IMR-90 (cell line): ENCODE data around the gene STAM.

Experiments
- CEBPB ChIP-seq: IDR thresholded peaks from 2 replicates; pipeline ENCODE4 v1.6.1; 2012; ENCODE audit warnings: low read depth, low read length, improper control_type of control experiment
- FOS ChIP-seq: fragments of 150-350 bp; IDR thresholded peaks from 2 replicates; pipeline ENCODE4 v1.6.1; 2016; ENCODE audit warnings: low read depth, low read length
- MXI1 ChIP-seq: IDR thresholded peaks from 2 replicates; pipeline ENCODE4 v1.6.1; 2012; ENCODE audit warnings: low read depth, mild to moderate bottlenecking, low read length, moderate library complexity, borderline replicate concordance
- NFE2L2 ChIP-seq: fragments of 150-350 bp; IDR thresholded peaks from 2 replicates; pipeline ENCODE4 v1.6.1; 2016; ENCODE audit warnings: low read depth, mild to moderate bottlenecking, low read length
- POLR2A ChIP-seq: IDR thresholded peaks from 2 replicates; pipeline ENCODE4 v1.6.1; 2012; ENCODE audit warnings: mild to moderate bottlenecking, low read depth, low read length
- RAD21 ChIP-seq: IDR thresholded peaks from 2 replicates; pipeline ENCODE4 v1.6.1; 2012; ENCODE audit warnings: low read length, improper control_type of control experiment
- RCOR1 ChIP-seq: IDR thresholded peaks from 2 replicates; pipeline ENCODE4 v1.6.1; 2012; ENCODE audit warnings: mild to moderate bottlenecking, low read length, improper control_type of control experiment; ENCODE audit not compliant: insufficient replicate concordance
- RFX5 ChIP-seq: IDR thresholded peaks from 2 replicates; pipeline ENCODE4 v1.8.0; 2012; ENCODE audit warnings: low read depth, mild to moderate bottlenecking, low read length, moderate library complexity
- SMC3 ChIP-seq: fragments of 150-350 bp; IDR thresholded peaks from 2 replicates; pipeline ENCODE4 v1.6.1; 2016; ENCODE audit warnings: low read depth, mild to moderate bottlenecking, antibody characterized with exemption, low read length, moderate library complexity
- TF ChIP-seq, protein P1 (sequence below): conservative IDR thresholded peaks from 2 replicates; pipeline ENCODE4 v1.5.1; 2012; ENCODE audit warnings: mild to moderate bottlenecking, low read depth, low read length, improper control_type of control experiment
- TF ChIP-seq, protein P2 (sequence below): fragments of 150-350 bp; IDR thresholded peaks from 2 replicates; pipeline ENCODE4 v1.6.1; 2017; ENCODE audit warnings: mild to moderate bottlenecking, antibody characterized with exemption, low read length, low read depth

DNA sequence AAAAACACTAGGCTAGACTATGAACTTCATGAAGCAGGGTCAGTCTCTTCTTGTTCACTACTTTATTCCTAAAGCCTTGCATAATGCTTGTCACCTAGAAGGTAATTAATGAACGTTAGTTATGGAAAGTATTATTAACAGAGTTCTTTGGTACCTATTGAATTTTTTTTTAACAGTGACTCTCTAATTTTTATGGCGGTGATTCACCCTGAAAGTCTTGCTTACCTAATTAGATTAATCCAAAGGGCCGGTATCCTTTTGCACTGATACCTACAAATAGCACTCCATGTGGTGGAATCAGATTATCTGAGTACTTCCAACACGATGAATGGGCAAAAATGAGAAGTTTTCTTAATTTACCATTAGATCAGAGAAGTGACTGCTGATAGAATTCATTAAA lies 31.7 kb downstream of the STAM start:
- TF ChIP-seq RAD21 = no peak
- TF ChIP-seq POLR2A = no peak
- TF ChIP-seq, protein P1, sequence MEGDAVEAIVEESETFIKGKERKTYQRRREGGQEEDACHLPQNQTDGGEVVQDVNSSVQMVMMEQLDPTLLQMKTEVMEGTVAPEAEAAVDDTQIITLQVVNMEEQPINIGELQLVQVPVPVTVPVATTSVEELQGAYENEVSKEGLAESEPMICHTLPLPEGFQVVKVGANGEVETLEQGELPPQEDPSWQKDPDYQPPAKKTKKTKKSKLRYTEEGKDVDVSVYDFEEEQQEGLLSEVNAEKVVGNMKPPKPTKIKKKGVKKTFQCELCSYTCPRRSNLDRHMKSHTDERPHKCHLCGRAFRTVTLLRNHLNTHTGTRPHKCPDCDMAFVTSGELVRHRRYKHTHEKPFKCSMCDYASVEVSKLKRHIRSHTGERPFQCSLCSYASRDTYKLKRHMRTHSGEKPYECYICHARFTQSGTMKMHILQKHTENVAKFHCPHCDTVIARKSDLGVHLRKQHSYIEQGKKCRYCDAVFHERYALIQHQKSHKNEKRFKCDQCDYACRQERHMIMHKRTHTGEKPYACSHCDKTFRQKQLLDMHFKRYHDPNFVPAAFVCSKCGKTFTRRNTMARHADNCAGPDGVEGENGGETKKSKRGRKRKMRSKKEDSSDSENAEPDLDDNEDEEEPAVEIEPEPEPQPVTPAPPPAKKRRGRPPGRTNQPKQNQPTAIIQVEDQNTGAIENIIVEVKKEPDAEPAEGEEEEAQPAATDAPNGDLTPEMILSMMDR = no peak
- TF ChIP-seq FOS = no peak
- TF ChIP-seq, protein P2, sequence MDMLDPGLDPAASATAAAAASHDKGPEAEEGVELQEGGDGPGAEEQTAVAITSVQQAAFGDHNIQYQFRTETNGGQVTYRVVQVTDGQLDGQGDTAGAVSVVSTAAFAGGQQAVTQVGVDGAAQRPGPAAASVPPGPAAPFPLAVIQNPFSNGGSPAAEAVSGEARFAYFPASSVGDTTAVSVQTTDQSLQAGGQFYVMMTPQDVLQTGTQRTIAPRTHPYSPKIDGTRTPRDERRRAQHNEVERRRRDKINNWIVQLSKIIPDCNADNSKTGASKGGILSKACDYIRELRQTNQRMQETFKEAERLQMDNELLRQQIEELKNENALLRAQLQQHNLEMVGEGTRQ = no peak
- no peak for TF ChIP-seq MXI1
- TF ChIP-seq SMC3 = no peak
- TF ChIP-seq RFX5 = no peak
- TF ChIP-seq CEBPB = no peak
- no peak for TF ChIP-seq RCOR1
- TF ChIP-seq NFE2L2 = no peak
